HG03066 (cell line): ENCODE results near the gene IMPG2.
"Not testable (repeated sequence)": the region's sequence is repeated elsewhere in the genome, so short reads cannot be mapped to it uniquely, and the experiment has no call there.

Experiments used
- ATAC-seq: cut with Tn5 transposase; IDR thresholded peaks from one replicate; pipeline ENCODE4 v1.9.1; 2021; ENCODE audit warnings: low read depth; ENCODE audit not compliant: unreplicated experiment

The IMPG2 gene

DNA sequence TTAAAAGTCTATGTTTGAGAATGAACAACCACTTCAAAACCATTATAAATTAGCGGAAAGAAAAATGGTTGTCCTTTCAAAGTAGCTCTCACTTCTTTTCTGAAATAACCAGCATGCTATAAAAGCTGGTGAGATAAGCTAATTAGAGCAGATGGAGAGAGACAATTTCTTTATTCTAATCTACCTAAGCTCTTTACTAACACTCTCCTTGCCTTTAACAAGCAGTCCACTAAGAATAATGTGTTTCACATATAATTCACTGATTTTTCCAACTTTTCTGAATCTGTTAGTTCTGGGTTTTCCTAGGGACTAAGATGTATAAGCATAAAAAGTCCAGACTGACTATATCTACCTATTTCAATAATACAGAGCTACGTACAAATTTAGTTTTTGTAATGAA lies at the start of gene IMPG2:
IMPG2 (minus strand) TSS at position 101 of the 400 bp plus-strand sequence. CDS start 203 bp downstream, outside the sequence.
- no peak for ATAC-seq

DNA sequence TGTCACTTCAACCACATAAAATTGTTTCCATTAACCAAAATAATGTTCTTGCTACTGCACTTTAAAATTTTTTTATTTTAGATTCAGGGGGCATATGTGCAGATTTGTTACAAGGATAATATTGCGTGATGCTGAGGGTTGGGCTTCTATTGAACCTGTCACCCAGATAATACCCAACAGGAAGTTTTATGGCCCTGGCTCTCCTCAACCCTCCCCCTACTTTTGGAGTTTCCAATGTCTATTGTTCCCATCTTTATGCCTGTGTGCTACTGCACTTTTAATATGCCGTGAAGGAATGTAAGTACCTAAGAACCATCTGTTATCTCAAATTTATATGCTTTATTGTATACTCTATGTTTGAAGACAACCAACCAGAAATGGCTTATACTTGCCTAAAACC lies 42.0 kb upstream of the IMPG2 start:
- no peak for ATAC-seq

DNA sequence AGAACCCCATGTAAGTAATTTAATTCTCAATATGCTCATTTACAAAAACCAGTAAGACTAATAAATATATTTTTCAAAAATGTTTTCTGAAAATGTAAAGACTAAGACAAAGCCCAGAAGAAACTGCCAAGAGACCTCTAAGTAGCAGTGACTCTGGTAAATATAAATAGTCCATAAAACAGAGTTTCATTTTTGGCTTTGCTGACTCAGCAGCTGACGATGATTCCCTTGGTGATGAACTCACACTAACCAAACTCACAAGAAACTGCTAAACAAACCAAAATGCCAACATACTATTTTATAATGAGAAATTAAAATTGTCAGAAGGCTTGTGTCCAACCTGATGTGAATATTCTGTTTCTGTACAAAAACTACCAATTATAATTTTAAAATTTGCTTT lies 31.5 kb upstream of the IMPG2 start:
- ATAC-seq = no peak

DNA sequence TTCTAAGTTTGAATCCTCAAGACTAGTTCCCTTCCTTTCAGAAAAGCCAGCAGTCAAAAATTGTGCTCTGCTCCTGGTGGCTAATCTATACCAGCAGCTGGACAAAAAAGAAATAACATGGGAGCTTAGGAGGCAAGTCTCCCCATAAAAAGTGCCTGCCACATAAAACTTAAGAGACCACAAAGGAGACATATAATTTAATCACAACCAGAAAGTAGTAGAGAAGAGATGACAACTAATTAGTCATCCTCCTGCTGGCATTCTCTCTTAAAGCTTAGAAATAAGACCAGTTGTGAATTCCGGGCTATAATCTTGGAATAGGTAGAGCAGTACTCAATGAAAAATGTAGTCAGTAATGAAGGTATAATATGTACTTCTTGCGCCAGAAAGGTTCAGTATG lies 20.2 kb upstream of the IMPG2 start:
- no peak for ATAC-seq

DNA sequence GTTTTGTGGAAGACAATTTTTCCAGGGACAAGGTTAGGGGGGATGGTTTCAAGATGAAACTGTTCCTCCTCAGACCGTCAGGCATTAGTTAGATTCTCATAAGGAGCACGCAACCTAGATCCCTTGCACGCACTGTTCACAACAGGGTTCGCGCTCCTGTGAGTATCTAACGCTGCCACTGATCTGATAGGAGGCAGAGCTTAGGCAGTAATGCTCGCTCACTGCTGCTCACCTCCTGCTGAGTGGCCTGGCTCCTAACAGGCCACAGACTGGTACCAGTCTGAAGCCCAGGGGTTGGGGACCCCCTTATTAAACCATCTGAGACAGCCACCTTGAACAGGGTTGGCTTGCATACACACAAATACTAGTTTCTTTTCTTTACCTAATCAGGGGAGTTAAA lies 13.5 kb upstream of the IMPG2 start:
- no peak for ATAC-seq

DNA sequence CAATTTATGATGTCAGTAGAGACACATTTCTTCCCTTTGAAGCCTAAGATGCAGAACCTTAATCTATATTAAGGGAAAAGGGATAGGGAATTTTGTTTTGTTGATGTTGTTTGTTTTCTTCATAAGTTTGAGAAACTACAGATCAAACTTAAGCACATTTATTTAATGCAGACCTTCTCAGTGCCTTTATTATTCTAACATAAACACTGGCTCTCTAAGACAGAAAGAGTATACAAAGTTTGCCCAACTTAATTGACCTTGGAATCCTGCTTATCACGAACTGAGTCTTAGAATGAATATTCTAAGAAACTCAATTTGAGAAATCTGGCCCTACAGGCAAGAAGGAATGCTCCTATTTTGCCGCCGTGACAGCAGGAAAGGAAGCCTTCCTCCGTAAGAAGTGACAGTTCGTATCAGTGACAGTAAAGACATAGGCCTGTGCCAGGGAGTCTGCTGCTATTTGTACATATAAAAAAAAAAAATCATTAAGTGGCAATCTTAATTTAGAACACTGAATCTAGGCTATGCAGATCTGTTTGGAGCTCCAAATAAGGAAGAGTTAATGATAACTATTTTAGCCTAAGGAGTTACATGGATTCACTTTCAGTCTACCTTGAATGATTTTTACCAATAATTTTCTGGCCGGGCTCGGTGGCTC lies 8.8 kb upstream of the IMPG2 start:
- no peak for ATAC-seq

DNA sequence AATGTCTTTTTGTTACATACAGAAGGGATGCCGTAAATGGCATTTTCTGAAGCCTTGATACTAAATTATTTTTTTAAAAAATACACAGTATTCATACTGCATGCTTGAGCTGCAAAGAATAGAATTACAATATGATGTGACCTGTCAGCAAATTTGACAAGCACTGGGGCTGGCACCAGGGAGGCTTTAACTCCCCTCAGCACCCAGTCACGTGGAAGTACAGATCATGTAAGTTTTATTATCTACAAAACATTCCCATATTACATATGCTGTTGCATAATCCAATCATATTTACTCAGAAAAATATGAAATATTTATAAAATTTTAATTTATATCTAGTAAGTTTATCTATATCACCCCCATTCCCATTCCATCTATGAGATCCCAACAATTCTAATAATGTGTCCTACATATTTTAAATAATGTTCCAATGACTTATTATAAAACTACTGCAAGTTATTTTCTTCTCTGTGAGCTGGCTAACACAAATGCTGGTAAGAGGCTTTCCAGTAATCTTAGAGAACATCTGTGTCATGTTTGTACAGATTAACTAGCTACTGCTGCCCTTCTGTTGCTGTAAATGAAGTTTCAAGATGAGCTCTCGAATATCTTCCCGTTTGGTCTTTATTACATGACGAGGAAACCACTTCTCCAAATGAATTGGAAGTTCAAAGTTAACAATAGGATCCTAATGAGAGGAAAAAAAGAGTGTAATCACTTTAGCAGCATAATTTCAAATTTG lies 5.2 kb upstream of the IMPG2 start:
- ATAC-seq = no peak

DNA sequence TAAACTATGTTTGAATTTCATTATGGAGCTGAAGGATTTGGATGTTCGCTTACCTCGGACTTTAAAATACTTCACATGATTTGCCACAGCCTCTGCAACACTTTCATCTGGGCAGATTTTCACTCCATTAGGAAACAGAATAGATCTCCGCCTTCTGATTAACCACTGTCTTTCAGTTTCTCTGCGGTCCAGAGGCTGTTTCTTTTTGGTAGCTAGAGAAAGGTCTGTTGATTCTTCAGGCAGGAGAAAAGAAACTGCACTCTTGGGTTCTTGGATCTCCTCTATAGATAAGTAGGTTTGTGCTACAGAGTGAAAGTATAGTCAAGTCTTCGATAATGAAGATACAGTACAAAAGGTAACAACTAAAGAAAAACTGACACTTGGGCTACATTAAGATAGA lies 844 bp downstream of the IMPG2 start:
- no peak for ATAC-seq

DNA sequence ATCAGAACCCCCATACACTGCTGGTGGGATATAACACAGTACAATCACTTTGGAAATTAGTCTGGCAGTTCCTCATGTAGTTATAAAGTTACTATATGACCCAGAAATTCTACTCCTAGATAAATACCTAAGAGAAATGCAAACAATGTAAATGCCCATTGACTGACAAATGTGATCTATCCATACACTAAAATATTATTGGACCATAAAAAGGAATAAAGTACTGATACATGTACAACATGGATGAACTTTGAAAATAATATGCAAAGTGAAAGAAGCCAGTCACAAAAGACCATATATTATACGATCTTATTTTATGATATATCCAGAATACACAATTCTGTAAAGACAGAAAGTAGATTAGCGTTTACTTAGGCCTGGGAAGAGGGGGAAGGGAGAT lies 7.8 kb downstream of the IMPG2 start:
- no peak for ATAC-seq

DNA sequence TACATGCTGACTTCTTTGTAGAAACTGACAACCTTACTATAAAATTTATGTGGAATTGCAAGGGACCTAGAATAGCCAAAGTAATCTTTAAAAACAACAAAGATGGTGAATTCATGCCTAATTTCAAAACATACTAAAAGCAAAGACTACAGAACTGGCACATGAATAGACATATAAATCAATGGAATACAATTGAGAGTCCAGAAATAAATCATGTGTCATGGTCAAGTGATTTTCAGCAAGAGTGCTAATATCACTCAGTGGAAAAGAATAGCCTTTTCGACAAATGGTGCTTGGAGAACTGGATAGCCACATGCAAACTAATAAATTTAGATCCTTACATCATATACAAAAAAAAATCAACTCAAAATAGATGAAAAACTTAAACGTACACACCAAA lies 8.7 kb downstream of the IMPG2 start:
- no peak for ATAC-seq

DNA sequence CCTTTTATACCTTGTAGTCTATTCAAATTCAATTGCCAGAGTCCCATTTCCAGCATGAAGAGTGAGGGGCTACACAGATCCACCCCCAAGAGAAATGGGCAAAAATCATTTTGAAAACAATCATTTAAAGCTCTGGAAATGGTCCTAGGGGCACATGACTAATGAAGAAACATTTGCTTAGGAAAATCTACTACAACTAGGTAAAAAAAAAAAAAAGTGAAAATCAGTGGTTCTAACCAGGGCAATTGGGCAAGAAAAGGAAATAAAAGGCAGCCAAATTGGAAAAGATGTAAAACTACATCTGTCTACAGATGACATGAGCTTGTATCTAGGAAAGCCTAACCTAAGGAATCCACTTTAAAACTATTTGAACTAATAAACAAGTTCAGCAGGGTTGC lies 9.4 kb downstream of the IMPG2 start:
- no peak for ATAC-seq

DNA sequence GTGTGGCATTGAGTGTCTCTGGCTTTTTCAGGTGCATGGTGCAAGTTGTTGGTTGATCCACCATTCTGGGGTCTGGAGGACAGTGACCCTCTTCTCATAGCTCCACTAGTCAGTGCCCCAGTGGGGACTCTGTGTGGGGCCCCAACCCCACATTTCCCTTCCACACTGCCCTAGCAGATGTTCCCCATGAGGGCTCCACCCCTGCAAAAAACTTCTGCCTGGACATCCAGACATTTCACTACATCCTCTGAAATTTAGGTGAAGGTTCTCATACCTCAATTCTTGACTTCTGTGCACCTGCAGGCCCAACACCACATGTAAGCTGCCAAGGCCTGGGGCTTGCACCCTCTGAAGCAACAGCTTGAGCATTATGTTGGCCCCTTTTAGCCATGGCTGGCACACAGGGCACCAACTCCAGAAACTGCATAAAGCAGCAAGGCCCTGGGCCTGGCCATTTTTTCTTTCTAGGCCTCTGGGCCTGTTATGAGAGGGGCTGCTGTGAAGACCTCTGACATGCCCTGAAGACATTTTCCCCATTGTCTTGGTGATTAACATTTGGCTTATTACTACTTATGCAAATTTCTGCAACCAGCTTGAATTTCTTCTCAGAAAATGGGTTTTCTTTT lies 12.1 kb downstream of the IMPG2 start:
- not testable (repeated sequence) for ATAC-seq

DNA sequence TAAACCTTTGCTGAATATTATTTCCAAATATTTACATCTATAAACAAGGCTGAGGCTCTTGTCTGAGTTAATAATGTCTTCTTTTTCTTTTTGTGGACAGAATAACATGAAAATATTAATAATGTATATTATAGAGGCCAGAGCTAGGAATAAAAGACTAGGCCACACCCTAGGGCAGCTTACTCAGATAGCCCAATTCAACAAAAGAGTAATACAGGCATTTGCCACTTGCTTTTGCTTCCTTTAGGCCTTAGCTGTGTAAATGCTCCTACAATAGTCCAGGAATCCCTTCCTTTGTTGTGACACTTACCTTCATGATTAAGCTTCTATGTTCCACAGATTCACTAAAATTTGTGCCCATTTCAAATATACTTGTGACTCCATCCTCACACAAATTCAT lies 16.5 kb downstream of the IMPG2 start:
- ATAC-seq = no peak

DNA sequence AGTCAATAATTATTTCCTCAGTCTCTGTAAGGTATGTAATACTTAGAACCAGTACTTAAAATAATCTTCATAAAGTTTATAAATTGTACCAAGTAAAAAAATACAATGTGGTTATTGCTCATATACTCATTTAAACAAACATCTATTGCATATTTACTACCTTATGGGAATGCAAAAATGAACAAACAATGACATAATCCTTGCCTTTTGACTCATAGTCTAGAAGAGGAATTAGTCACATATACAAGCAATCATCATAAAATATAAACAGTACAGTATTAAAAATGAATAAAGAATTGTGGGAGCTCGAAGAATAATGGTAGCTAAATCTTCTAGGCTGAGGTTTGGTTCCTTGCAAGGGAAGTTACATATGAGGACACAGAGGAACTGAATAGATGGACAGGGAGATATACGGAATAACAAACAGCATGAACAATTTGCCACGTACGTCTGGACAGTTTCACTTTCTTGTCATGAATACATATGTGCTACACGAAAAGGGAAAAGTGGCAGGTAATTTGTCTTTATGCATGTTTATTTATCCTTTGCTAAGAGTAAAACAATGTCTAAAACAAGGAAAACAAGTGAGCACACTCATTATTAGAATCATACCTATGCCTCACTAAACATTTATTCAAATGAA lies 17.2 kb downstream of the IMPG2 start:
- no peak for ATAC-seq

DNA sequence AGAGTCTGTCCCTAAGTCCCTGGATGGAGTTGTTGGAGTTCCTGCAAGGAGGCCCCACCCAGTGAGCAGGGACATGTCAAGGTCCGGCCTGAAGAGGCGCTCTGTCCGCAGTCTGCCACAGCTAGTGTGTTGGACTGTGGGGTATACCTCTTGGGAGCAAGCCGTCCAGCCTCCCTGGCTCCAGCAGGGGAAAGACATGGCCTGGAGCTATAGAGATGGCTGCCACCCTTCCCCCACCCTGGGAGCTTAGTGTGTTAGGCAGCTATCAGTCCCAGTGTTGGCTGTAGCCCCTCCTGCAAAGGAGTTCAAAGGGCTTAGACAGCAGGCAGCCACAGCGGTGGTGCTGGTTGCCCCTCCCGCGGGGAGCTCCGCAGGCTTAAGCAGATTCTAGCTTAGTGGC lies 20.3 kb downstream of the IMPG2 start:
- no peak for ATAC-seq

DNA sequence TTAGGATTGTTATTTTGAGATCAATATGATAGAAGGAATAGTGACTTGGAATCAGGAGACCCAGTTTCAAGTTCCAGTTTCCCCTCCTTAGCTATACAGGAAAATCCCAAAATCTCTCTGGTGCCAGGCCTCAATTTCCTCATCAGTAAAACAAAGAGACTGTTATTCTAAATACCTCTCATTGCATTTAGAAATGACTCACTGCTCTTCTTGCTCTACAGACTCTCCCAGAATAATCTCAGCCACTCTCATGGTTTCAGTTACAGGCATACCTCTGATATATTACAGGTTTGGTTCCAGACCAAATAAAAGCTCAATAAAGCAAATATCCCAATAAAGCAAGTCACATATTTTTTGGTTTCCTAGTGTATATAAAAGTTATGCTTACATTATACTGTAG lies 28.3 kb downstream of the IMPG2 start:
- no peak for ATAC-seq

DNA sequence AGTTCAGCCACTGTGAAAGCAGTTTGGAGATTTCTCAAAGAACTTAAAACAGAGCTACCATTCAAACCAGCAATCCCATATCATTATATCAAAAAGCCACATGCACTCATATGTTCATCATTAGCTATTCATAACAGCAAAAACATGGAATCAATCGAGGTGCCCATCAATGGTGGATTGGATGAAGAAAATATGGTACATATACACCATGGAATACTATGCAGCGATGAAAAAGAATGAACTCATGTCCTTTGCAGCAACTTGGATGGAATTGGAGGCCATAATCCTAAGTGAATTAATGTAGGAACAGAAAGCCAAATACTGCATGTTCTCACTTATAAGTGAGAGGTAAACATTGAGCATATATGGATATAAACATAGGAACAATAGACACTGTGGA lies 32.1 kb downstream of the IMPG2 start:
- ATAC-seq = no peak

DNA sequence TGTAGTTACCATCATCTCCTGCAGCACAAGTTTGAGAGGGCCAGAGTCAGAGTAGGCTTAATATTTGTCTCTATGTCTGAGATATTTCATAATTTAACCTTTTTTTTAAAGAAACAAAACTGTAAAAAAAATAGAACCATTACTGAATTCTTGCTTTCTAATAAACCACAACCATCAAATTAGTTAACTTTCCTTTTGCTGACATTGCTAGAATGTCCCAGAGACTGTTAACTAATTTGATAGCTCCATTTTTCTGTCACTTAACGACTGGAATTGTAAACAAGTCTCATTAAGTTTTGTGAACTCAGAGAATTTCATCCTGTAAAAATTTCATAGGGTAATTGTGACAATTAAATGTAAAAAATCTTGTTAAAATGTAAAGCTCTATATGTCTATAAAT lies 35.6 kb downstream of the IMPG2 start:
- no peak for ATAC-seq

DNA sequence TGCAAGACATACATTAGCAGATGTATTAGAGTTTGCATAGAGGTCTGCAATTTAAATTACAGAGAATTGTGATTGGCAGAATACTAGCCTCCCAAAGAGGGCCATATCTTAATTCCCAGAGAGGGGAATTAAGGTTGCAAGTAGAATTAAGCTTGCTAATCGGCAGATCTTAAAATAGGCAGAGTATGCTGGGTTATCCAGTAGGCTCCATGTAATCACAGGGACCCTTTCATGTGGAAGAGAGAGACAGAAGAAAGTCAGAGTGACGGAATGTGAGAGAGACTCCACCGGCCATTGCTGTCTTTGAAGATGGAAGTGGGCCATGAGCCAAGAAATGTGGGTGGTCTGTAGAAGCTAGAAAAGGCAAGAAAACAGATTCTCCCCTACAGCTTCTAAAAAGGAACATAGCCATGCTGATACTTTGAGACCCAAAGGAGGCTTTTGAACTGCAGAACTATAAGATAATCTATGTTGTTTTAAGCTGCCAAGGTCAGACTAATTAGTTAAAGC lies 38.8 kb downstream of the IMPG2 start:
- no peak for ATAC-seq

DNA sequence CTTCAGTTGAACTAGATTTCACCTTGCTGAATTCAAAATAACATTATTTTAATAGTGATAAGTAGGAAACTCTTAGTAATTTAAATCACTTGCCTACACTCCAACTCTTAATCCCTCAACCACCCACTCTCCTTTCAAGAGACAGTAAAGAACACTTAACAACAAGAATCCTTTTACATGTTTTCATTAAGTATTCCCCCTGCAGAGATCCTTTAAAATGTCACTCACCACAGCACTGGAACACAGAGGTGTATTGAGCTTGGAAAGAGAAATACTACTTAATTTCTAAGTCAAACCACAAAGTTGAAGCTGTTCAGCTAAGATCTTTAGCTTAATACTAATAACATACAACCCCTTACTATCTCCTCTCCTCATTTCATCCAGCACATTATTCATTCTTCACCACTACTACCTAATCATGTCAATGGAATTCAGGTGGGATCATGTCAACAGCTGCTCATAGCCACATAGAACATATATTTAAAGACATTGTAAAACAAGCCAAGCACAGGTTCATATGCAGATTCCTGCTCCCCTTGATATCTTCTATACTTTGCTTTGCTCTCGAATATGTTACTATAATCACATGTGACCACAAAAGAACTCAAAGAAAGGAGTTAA lies 40.5 kb downstream of the IMPG2 start:
- ATAC-seq = no peak

DNA sequence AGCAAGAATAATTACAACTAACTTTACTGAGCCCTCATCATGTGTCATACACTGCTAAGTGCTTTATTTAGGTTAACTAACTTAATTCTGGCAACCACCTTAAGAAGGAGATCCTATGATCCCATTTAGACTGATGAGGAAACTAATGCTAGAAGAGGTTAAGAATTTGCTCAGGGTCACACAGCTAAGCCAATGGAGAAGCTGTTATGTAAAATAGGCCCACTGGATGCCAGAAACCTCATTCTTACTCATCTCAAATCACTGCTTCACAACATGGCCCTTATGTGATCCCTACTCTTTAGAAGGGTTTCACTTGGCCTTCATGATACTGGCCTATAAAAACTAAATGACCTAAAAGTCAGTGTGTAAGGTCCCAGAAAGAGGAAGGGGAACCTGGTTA lies 41.2 kb downstream of the IMPG2 start:
- no peak for ATAC-seq
